Thyroid gland (tissue), 4 donors: Measurements from ENCODE around the gene YPEL2.

Source experiments
- POLR2A ChIP-seq, 2 donors: fragments of 450-650 bp; IDR thresholded peaks; one replicate each; pipeline ENCODE4 v1.6.1; 2017; ENCODE audit warnings: antibody characterized with exemption in 2 of 2, mild to moderate bottlenecking in 2 of 2, moderate library complexity in 1 of 2
- TF ChIP-seq, protein P1 (sequence below), 6 experiments: fragments of 200-600 bp in 3 of 6; fragments of 450-650 bp in 3 of 6; sonication (generic) in 3 of 6; IDR thresholded peaks; one replicate each; pipeline ENCODE4 v1.5.1; 2016 to 2019; ENCODE audit warnings: antibody characterized with exemption in 6 of 6, mild to moderate bottlenecking in 2 of 6, inconsistent platforms in 1 of 6, moderate library complexity in 1 of 6

DNA sequence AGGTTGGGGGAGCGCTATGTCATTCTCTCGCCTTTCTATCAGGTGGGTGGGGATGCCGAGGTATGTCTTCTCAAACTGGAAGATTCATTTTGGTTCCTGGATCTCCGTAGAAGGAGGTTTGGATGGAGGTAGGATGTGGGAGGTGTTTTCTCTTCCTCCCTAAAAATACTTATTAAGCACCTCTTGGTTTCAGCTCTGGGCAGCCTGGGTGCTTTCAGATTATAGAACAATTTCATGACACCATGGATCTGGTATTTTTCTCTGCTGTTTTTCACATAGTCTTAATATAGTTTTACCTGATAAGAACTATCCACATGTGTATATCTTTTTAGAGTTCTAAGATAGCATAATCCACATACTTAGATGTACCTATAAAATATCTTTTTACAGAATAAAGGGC is 92.9 kb downstream of the YPEL2 start:
- TF ChIP-seq, protein P1, sequence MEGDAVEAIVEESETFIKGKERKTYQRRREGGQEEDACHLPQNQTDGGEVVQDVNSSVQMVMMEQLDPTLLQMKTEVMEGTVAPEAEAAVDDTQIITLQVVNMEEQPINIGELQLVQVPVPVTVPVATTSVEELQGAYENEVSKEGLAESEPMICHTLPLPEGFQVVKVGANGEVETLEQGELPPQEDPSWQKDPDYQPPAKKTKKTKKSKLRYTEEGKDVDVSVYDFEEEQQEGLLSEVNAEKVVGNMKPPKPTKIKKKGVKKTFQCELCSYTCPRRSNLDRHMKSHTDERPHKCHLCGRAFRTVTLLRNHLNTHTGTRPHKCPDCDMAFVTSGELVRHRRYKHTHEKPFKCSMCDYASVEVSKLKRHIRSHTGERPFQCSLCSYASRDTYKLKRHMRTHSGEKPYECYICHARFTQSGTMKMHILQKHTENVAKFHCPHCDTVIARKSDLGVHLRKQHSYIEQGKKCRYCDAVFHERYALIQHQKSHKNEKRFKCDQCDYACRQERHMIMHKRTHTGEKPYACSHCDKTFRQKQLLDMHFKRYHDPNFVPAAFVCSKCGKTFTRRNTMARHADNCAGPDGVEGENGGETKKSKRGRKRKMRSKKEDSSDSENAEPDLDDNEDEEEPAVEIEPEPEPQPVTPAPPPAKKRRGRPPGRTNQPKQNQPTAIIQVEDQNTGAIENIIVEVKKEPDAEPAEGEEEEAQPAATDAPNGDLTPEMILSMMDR (IDR thresholded peaks at IDR 0.05), result no peak
- no peak for TF ChIP-seq POLR2A (IDR thresholded peaks at IDR 0.05)
